NCI-H1436 (cell line): Measurements from ENCODE around the gene NRCAM.

ENCODE experiments used
- DNase-seq: peaks from one replicate; lab custom pipeline; 2025; lab: John Stamatoyannopoulos, UW

Gene NRCAM

GRCh38 chr7:108308903-108309302, 147.3 kb downstream of the NRCAM start:
- no peak for DNase-seq

DNA sequence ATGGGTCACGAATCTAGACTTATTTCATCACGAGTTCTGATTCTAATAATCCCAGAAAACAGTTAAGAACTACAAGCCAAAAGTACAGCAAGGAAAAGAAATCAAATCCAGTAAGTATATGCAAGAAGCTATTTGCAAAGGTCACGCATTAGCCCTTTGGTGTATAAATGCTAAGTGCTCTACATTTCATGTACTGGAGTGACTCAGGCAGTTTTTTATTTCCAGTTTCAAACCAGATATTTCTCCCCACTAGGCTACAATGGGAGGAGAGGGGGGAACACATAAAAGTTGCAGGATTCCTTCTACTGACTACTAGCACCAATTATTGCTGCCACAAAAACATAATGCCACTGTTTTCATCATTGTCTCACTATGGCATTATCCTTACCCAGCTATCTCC, 148.0 kb downstream of the NRCAM start:
- DNase-seq: no peak

- no peak for DNase-seq
Measured at GRCh38 chr7:108307595-108307994, 148.6 kb downstream of the NRCAM start.

DNA sequence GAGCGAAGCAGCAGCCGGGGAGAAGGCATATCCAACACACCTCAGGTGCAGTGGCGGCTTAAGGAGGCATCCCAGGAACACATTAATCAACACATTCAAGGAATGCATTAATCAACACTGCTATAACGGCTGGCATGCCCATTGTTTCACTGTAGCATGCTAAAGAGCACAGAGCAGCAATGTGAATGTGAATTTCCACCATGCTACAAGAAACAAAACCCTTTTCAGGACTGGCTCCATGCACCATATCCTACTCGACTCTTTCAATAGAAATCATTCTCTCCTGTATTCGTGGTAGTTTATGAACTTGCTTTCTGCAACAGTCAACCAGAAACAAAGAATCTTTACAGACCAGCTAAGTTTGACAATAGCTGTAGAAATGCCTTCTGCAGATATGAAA, 149.0 kb downstream of the NRCAM start:
- DNase-seq: no peak

DNA sequence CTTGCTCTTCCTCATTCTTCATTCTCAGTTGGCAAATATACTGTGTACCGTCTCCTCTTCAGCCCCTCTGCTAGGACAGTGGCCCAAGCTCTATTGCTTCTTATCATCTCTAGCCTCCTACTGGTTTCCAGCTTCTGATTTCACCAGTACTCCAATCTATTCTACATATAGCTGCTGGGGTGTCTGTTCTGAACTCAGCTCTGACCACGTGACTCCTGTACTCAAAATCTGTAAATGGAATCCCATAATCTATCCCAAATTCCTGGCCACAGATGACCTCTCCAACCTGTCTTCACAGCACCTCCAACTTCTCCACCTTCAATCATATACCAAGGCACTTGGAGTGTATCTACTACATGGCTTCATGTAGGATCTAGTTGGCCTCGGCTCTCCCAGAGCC, 152.9 kb downstream of the NRCAM start:
- DNase-seq: no peak

GRCh38 chr7:108301387-108301786, 154.8 kb downstream of the NRCAM start:
- DNase-seq: no peak

DNA sequence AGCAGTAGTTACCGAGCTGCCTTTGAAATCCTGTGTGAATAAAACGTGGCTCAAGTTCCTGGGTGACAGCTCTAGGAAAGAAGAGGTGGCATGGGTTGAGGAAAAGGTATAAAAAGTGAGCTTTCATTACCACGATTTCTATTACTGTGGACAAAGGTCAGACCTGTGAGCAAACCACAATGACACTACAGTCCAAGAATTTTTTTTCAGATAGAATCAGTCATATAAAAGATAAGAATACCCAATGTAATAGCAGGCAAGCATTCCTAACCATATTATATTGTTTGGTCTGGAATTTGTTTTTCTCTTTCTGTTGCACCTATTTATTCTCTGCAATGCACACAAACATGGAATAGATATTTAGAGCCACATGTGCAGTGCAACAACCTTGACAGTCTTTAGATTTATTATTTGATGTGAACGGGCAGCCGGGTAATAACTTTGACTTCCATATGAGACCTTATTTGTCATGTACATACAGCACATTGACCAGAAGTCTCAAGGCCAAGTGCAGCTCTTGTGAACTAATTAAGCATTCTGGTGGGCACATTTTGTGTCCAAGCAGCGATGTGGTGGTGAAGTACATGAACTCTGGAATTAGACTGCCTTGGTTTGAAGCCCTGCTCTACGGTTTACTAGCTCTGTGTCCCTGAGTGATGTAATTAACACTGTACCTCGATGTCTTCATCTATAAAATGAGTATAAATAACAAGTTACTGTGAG, 156.8 kb downstream of the NRCAM start:
- no peak for DNase-seq

DNA sequence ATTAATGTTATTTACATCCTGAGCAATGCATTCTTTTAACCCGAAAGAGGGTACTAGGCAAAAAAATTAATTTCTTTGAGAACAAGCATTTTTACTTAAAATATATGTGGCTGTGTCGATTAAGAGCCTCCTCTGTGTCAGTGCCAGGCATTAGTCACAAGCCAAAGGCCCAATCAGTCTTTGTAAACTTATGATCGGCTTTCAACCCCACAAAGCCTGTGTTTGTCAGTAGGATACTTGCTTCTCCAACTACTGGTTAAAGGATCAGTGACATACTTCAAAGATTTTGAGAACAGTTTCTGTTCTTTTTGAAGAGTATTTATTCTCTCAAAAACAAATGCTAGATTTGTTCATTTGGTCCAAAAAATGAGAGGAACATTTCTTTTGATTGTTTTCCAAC, 159.3 kb downstream of the NRCAM start:
- DNase-seq: no peak

DNA sequence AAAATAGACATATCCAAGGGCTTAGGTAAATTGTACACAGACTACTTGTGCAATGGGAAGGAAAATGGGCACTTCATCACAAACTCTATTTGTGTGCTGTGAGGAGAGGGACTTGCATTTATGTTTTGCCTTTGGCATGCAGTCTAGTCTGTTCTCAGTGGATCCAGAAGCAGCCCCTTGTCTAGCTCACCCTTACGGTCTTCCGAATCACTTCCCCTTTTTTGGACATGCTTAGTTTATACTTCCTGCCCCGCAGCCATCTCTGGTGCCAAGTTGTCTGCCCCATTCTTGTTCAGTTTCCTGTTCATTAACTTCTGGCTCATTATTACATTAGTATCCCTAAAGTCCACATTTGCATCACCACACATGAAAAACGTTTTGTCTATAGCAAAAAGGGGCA, 161.6 kb downstream of the NRCAM start:
- DNase-seq: no peak

DNA sequence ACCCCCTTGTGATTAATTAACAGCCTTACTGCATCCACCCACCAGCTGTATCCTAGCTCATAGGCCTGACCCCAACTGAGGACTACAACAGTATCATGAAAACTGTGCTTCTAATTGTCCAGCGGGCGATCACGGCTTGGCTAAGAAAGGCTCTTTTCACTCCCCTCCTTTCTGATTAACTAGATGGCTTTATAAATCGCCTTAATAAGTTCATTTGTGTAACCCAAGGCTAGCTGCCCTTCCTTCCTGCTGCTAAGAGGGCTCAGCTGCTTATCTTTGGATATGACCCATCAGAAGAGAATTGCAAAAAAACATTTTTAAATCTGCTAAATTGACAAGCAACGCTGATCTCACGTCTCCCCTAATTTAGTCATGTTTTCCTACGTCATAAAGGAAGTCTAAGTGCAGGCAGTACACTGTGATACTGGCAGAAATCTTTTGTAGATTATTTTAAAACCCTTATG, 163.1 kb downstream of the NRCAM start:
- DNase-seq: no peak

DNA sequence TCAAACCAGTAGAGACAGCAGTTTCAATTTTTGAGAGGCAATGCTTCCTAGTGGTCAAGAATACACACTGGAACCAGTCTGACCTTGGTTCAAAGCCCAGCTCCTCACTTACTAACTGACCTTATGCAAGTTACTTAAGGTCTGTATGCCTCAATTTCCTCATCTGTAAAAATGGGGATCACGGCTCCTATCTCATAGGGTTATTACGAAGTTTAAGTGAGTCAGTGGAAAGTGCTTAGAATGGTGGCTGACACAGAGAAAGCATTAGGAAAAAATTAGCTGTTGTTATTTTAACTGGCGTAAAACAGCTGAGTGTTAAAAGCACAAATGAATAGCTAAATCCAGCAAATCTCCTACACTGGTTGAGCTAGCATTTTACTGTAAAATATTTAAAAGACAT, 163.7 kb downstream of the NRCAM start:
- no peak for DNase-seq

GRCh38 chr7:108291791-108292440, 164.3 kb downstream of the NRCAM start:
- no peak for DNase-seq

- DNase-seq: no peak
Measured at GRCh38 chr7:108291152-108291508, 165.1 kb downstream of the NRCAM start.

- no peak for DNase-seq
Measured at GRCh38 chr7:108290459-108291151, 165.6 kb downstream of the NRCAM start.

- DNase-seq: no peak
Measured at GRCh38 chr7:108289852-108290251, 166.4 kb downstream of the NRCAM start.

DNA sequence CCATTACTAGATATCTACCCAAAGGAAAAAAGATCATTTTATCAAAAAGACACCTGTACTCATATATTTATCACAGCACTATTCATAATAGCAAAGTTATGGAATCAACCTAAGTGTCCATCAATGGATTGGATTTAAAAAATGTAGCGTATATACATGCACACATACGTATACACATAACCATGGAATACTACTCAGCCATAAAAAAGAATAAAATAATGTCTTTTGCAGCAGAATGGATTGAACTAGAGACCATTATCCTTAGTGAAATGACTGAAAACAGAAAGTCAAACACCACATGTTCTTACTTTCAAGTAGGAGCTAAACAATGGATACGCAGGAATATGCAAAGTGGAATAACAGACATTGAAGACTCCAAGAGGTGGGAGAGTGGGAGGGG, 168.4 kb downstream of the NRCAM start:
- DNase-seq: no peak

DNA sequence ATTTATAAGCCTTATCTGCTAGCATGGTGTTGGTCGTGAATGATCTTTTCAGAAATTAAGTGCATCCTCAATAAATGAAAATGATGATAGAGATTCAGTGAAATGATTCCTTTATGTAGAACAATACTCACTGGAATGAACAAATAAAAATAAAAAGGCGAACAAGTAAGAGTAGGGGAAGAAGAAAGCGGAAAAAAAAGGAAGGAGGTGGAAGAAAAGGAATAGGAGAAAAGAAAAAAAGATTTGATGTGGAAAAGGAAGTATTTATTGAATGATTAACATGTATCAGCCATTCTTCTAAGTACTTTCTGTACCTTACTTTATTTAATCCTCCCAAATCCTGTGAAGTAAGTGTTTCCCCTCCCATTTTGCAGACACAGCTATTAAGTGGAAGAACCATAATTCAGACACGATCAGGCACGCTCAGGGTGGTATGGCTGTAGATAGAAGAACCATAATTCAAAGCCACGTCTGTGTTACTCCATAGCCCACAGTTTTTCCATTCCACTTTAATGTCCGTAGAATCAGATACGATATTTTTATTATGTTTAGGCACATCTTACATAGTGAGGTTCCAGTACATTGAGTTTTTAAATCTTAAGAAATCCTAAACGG, 169.8 kb downstream of the NRCAM start:
- DNase-seq: no peak

DNA sequence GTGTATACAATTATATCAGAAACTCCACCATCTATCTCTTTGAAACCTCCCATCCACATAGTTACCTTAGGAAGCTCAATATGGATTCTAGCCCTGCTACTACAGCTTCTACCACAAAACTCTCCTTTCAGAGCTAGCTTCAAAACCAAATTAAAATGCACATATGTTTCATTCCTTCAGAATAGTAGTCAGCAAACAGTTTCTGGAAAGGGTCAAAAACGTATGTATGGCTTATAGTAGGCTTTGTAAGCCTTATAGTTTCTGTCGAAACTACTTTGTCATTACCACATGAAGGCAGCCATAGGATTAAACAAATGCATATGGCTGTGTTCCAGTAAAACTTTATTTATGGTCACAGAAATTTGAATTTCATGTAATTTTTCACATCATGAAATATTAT, 170.5 kb downstream of the NRCAM start:
- DNase-seq: no peak

DNA sequence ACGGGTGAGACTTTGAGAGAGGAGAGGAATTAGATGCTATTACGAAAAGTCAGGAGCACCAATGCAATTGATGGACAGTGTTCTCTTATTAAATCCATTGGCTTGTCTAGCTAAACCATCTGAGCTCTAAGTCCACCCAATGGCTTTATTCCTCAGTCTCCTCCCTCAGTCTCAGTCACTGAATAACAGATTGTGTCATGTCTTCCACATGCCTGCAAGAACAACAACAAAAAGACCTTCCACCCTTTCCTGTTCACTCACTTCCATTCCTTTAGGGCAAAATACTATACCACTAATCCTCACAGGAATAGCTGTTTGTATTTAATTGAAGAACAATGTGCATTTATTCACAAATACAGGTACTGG, 171.2 kb downstream of the NRCAM start:
- DNase-seq: no peak

DNA sequence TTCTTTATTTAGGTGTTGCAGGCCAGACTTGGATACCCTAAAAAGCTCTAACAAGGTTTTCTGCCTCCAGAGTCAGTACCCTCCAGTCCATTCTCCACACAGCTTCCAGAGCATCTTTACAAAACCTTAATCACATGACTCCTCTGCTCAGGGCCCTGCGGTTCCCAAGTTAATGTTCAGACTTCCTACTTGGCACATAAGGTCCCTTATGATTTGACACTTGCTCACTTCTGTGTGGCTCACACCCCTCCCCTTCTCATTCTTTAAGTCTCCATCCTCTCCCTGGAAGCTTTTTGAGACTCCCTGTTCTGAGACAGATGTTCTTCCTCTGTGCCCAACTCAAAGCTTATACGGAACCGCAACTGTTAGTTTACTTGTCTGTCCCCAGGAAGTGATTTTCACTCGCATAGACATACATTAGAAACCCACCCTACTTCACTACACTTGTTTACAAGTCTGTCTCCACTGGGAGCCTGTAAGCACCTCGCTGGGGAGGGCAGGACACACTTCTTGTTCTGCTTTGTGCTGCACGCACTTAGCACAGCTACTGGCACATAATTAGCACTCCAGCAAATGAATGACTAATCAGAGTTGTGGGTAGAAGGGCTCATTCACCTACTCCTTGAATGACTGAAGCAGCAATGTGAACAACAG, 171.8 kb downstream of the NRCAM start:
- DNase-seq: peak; percentile 78

DNA sequence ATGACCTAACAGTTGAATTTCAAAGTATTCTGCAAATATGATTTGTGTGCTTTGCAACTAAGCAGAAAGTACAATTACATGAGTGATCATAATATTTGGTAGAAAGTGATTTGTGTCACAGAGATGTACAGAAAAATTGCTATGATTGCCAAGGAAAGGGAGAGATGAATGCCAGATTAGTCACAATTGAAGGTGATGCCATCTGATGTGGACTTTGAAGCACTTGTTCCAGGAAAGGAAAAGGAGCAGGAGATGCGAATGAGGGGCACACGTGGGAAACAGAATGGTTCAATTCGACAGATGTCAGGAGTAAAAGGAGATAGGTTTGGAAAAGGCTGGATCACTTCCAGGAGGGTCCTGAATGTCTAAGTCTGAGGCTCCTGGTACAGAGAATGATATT, 173.0 kb downstream of the NRCAM start:
- DNase-seq: no peak

DNA sequence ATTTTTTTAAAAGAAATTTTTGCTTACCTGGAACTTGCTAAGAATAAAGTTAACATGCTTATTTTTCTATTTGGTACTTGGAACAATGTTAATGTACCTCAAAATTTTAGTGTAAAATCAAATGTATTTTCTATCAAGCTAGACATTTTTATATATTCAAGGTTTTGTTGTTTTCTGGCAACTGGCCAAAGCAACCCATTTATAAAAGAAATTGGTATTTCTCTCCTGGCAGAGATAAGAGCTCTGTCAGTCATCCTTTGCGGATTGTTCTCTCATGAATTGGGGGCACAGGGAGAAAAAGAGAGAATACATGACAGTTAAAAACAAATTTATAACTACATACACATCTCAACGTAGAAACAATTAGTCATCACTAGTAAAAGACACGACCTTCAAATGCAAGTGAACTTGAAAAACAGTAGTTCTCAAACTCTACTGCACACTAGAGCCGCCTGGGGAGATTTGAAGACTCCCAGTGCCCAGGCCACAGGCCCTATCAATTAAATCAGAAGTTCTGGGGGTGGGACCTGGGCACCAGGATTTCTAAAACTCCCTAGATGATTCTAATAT, 173.7 kb downstream of the NRCAM start:
- no peak for DNase-seq
